Panc1 (cell line): ENCODE measurements around the gene TEX22. TPM values are rescaled to one million over a fixed set of nuclear protein-coding genes. Genes with fewer than 3 reads are reported as not detected.

ENCODE experiments used
- ATAC-seq: fragments of 200-7000 bp; cut with Tn5 transposase; 2 replicates; pipeline ENCODE4 v1.9.1; 2020; ENCODE audit warnings: mild to moderate bottlenecking, moderate library complexity
- BruUV-seq: library from RNA; stranded (reverse); fragments of 400-500 nt; replicated peaks from 2 replicates; lab custom pipeline; 2021; lab: Mats Ljungman, UMichigan
- CTCF ChIA-PET: fragments of 300-600 bp; sonication (Branson Sonifier 250); formaldehyde crosslinking; loops from one replicate; lab custom pipeline; 2022; ENCODE audit warnings: antibody characterized with exemption; lab: Charles Lee
- POLR2A ChIA-PET: fragments of 300-600 bp; sonication (Branson Sonifier 250); formaldehyde crosslinking; loops from one replicate; lab custom pipeline; 2022; ENCODE audit warnings: antibody characterized with exemption; lab: Charles Lee
- DNase-seq: peaks from one replicate; pipeline ENCODE4 v3.0.0-alpha.2; 2010; ENCODE audit warnings: low read depth, low spot score
- H3K27ac ChIP-seq: 2 replicates; pipeline ENCODE4 v1.5.1; 2011; ENCODE audit warnings: mild to moderate bottlenecking, low read length, inconsistent platforms
- H3K27me3 ChIP-seq: fragments of 200-500 bp; sonication (Bioruptor generic); 2 replicates; pipeline ENCODE4 v1.6.0; 2014; ENCODE audit warnings: low read length, inconsistent platforms; ENCODE audit not compliant: control insufficient read depth, insufficient read depth
- H3K36me3 ChIP-seq: fragments of 200-500 bp; sonication (Bioruptor generic); 2 replicates; pipeline ENCODE4 v1.5.1; 2014; ENCODE audit warnings: inconsistent platforms, mild to moderate bottlenecking, low read length, moderate library complexity; ENCODE audit not compliant: control insufficient read depth, insufficient read depth
- H3K4me1 ChIP-seq: 2 replicates; pipeline ENCODE4 v1.5.1; 2011; ENCODE audit warnings: inconsistent platforms, mild to moderate bottlenecking, low read length, moderate library complexity; ENCODE audit not compliant: control insufficient read depth, insufficient read depth
- H3K4me3 ChIP-seq, 2 experiments: 2 replicates each; pipeline ENCODE4 v1.5.1; 2011 to 2012; ENCODE audit warnings: low read depth in 2 of 2, low read length in 2 of 2, mild to moderate bottlenecking in 2 of 2, inconsistent platforms in 1 of 2, moderate library complexity in 1 of 2
- H3K9me3 ChIP-seq: fragments of 200-500 bp; sonication (Bioruptor generic); 2 replicates; pipeline ENCODE4 v1.5.1; 2014; ENCODE audit warnings: low read depth, mild to moderate bottlenecking, inconsistent platforms, low read length, moderate library complexity; ENCODE audit not compliant: control insufficient read depth, insufficient read depth
- POLR2AphosphoS5 ChIP-seq: IDR thresholded peaks from 2 replicates; pipeline ENCODE4 v1.6.1; 2012; ENCODE audit warnings: mild to moderate bottlenecking, low read depth, low read length, moderate library complexity
- REST ChIP-seq, 2 experiments: IDR thresholded peaks; 2 replicates each; pipeline ENCODE4 v1.6.1; 2011 to 2012; ENCODE audit warnings: low read depth in 2 of 2, control low read depth in 1 of 2, low read length in 1 of 2, mild to moderate bottlenecking in 1 of 2, moderate library complexity in 1 of 2; ENCODE audit not compliant: insufficient read depth in 1 of 2
- SIN3A ChIP-seq: IDR thresholded peaks from 2 replicates; pipeline ENCODE4 v1.6.1; 2012; ENCODE audit warnings: low read depth, mild to moderate bottlenecking, low read length, moderate library complexity, borderline replicate concordance; ENCODE audit not compliant: insufficient read depth
- TCF7L2 ChIP-seq: IDR thresholded peaks from 2 replicates; pipeline ENCODE4 v1.6.1; 2011; ENCODE audit warnings: mild to moderate bottlenecking, low read depth, low read length, inconsistent platforms
- in situ Hi-C: cut with HindIII; loops from 2 replicates; pipeline ENCODE4 v1.10.0; 2016; ENCODE audit warnings: low sequenced_read_pairs, low pct_unique_long_range_greater_than_20kb
- intact Hi-C: fragments of 100-400 bp; cut with micrococcal nuclease; formaldehyde crosslinking; loops from one replicate; pipeline ENCODE4 v1.10.0; 2022; ENCODE audit not compliant: unreplicated experiment
- total RNA-seq: library from RNA; stranded (reverse); gene quantifications from one replicate; pipeline ENCODE4 v1.2.1, GENCODE V29; 2021; ENCODE audit not compliant: unreplicated experiment
- TF ChIP-seq, protein P1 (sequence below): fragments of 450-650 bp; IDR thresholded peaks from 2 replicates; pipeline ENCODE4 v1.5.1; 2017; ENCODE audit warnings: mild to moderate bottlenecking

Gene TEX22
- total RNA-seq, 1 experiment from 2014 or later: 2.9 TPM

DNA sequence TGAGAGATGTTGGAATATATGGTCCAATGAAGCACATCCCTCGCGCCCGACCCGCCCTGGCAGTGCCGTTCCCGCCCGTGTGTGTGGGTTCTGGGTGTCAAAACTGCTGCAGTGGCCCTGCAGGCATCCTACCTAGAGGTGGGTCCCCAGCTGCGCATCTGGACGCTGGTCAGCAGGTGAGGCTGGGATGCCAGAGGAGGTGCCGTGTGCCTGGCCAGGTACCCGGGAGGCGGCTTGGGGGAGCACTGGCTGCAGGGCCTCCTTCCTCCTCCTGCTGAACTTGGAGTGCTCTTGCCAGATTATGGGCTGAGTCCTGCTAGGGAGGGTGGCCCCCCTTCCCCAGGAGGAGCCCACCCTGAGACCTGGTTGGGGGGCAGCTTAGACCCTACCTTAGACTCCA is 26.5 kb downstream of the TEX22 start:
- in situ Hi-C loops: no loop called here
- ATAC-seq: no peak
- ChIA-PET CTCF (interaction anchor here (0.9 kb wide), 1 partner anchor 10 kb away, joined by 5 read pairs; no protein-coding TSS in a partner anchor), POLR2A (no interaction called here)
- Histone ChIP-seq H3K36me3 (peaks cover 5% of the 10 kb centered on the region; the same call in 1 of the 2 replicates), H3K9me3 (no peaks in the 10 kb centered on the region), H3K27me3 (no peaks in the 10 kb centered on the region), H3K27ac (no peak overlapping the region), H3K4me3 (no peak overlapping the region), H3K4me1 (peaks cover 13% of the 10 kb centered on the region)
- intact Hi-C loops: no loop called here
- TF ChIP-seq, protein P1, sequence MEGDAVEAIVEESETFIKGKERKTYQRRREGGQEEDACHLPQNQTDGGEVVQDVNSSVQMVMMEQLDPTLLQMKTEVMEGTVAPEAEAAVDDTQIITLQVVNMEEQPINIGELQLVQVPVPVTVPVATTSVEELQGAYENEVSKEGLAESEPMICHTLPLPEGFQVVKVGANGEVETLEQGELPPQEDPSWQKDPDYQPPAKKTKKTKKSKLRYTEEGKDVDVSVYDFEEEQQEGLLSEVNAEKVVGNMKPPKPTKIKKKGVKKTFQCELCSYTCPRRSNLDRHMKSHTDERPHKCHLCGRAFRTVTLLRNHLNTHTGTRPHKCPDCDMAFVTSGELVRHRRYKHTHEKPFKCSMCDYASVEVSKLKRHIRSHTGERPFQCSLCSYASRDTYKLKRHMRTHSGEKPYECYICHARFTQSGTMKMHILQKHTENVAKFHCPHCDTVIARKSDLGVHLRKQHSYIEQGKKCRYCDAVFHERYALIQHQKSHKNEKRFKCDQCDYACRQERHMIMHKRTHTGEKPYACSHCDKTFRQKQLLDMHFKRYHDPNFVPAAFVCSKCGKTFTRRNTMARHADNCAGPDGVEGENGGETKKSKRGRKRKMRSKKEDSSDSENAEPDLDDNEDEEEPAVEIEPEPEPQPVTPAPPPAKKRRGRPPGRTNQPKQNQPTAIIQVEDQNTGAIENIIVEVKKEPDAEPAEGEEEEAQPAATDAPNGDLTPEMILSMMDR: no peak
- TF ChIP-seq POLR2AphosphoS5 (no peak), REST (IDR thresholded peaks at IDR 0.05; ENCODE audit: insufficient read depth in 1 of 2, low read depth in 2 of 2, low read length in 1 of 2) (no peak), TCF7L2 (no peak), SIN3A (no peak)
- DNase-seq: no peak
- BruUV-seq: no TSS peak

DNA sequence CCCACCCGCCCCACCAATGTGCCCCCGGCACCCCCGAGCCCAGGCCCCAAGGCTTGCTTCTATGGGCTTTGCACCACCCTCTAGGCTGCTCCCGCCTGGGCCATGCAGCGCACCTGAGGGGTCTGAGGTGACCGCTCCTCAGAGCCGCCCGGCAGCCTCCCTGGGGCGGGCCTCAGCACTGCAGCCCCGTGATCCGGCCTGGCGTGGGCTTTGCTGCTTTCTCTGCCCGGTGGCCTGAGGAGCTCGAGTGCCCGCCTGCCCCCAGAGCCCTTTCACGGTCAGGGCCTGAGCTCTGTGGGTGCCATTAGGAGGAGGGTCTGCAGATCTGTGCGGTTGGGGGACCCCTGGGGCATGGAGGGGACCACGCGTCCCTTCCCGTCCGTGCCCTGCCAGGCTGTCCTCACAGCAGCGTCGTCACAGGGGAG is 27.5 kb downstream of the TEX22 start:
- Histone ChIP-seq H3K9me3 (no peaks in the 10 kb centered on the region), H3K36me3 (no peaks in the 10 kb centered on the region; the same call in 1 of the 2 replicates), H3K27ac (no peak overlapping the region), H3K4me1 (peaks cover 16% of the 10 kb centered on the region), H3K27me3 (no peaks in the 10 kb centered on the region), H3K4me3 (no peak overlapping the region)
- ATAC-seq: no peak
- CTCF ChIA-PET: no interaction called here
- TF ChIP-seq POLR2AphosphoS5 (no peak), TCF7L2 (no peak), REST (IDR thresholded peaks at IDR 0.05; ENCODE audit: insufficient read depth in 1 of 2, low read depth in 2 of 2, low read length in 1 of 2) (no peak), SIN3A (no peak)
- TF ChIP-seq, protein P1: no peak
- intact Hi-C loops: no loop called here
- no peak for DNase-seq
- no TSS peak for BruUV-seq
- POLR2A ChIA-PET: no interaction called here
- in situ Hi-C loops: no loop called here
